ENCODE results near the gene RSPRY1. TPM values are rescaled to one million over a fixed set of nuclear protein-coding genes. Genes with fewer than 3 reads are reported as not detected.

The RSPRY1 gene
- polyA plus RNA-seq, 1 of the 3 experiments (the other 2 are of a cell fraction): 16.6 TPM

GRCh38 chr16:57226701-57227621 is 40.8 kb downstream of the RSPRY1 start:
- Histone ChIP-seq H3K27ac (ENCODE audit: low read depth in 2 of 2, low read length in 1 of 2) (peak overlapping the region; percentile 62 to 92), H2AFZ (ENCODE audit: low read depth) (no peak overlapping the region), H3F3A (replicated peaks; ENCODE audit: insufficient read depth) (peaks cover 18% of the 10 kb centered on the region), H3K4me1 (ENCODE audit: control insufficient read depth in 1 of 2, insufficient read depth in 2 of 2, low read depth in 1 of 2, low read length in 1 of 2) (peaks cover 8 to 21% of the 10 kb centered on the region in 2 experiments; a peak in 3 of 4 replicates), H3K4me3 (ENCODE audit: low read depth in 2 of 2, low read length in 1 of 2) (no peak overlapping the region), H3K4me2 (0 out of 2 replicates have a peak overlapping the region, but pooled peaks have one; percentile 2), H3K27me3 (ENCODE audit: insufficient read depth) (no peaks in the 10 kb centered on the region), H3K9me3 (no peaks in the 10 kb centered on the region), H3K36me3 (replicated peaks in 1 of 2; ENCODE audit: control insufficient read depth in 1 of 2, insufficient read depth in 2 of 2, low read length in 1 of 2) (peaks cover 53 to 76% of the 10 kb centered on the region in 2 experiments), H3K9ac (peak overlapping the region; percentile 2; the same call in 1 of the 2 replicates), H4K20me1 (ENCODE audit: insufficient read depth) (no peaks in the 10 kb centered on the region), H3K9me2 (no peaks in the 10 kb centered on the region), H3K79me2 (ENCODE audit: insufficient read depth) (no peaks in the 10 kb centered on the region)
- WGBS (ENCODE audit: low lambda C conversion rate): 26% methylated on average over 4 of the region's 4 CpGs
- TF ChIP-seq JUND (IDR thresholded peaks at IDR 0.05) (no peak), ELF1 (IDR thresholded peaks at IDR 0.05) (no peak), EP300 (IDR thresholded peaks at IDR 0.05; ENCODE audit: borderline replicate concordance in 1 of 2, low read depth in 1 of 2, low read length in 1 of 2) (peak in 1 of 2 experiments; percentile 76; a peak in 2 of 4 replicates), MXI1 (IDR thresholded peaks at IDR 0.05; ENCODE audit: low read depth, low read length) (peak; percentile 23; the same call in 1 of the 2 replicates), RCOR1 (IDR thresholded peaks at IDR 0.05; ENCODE audit: low read length) (no peak; the same call in 1 of the 2 replicates), POLR2AphosphoS5 (IDR thresholded peaks at IDR 0.05; ENCODE audit: low read depth, low read length) (peak; percentile 30; the same call in 1 of the 2 replicates), MAX (IDR thresholded peaks at IDR 0.05; ENCODE audit: low read depth) (no peak), TEAD4 (IDR thresholded peaks at IDR 0.05; ENCODE audit: borderline replicate concordance, insufficient read depth) (no peak), TCF12 (IDR thresholded peaks at IDR 0.05) (0 out of 2 replicates have a peak, but pooled peaks have one; percentile 27), NFIC (IDR thresholded peaks at IDR 0.05; ENCODE audit: borderline replicate concordance) (peak; percentile 51; the same call in 1 of the 2 replicates), SIN3A (IDR thresholded peaks at IDR 0.05; ENCODE audit: borderline replicate concordance, low read depth, low read length) (no peak), RXRA (IDR thresholded peaks at IDR 0.05; ENCODE audit: borderline replicate concordance, low read depth) (no peak), GATA2 (CRISPR knock-in tag; IDR thresholded peaks at IDR 0.05) (no peak), RAD21 (IDR thresholded peaks at IDR 0.05; ENCODE audit: low read length) (no peak), CTCF (IDR thresholded peaks at IDR 0.05) (no peak)
- DNase-seq: peak; percentile 57
- ChIA-PET CTCF (interaction anchor here (1.2 kb wide), 1 partner anchor 144 kb away, joined by 3 read pairs; no protein-coding TSS in a partner anchor), POLR2A (no interaction called here)

All from SK-N-SH (cell line).